ENCODE measurements around the gene FKRP.

DNA sequence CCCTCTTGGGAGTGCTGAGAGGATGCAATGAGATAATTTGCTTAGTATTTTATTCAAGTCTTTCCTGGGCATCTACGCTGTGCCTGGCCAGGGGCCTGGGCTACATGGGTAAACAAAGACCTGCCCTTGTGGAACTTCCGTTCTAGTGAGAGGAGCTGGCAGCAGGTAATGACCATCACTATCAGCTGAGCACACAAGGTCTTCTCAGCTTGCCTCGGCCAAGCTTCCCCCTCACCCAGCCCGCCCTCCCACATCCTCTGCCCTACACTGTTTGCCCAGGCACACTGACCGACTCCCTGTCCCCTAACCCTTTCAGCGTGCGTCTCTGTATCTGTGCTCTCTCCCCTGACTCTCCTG is 8.6 kb upstream of the FKRP start:
- TF ChIP-seq SOX6 (IDR thresholded peaks at IDR 0.05) (no peak), SOX6 (CRISPR knock-in tag; IDR thresholded peaks at IDR 0.05) (no peak), SIN3A (IDR thresholded peaks at IDR 0.05; ENCODE audit: borderline replicate concordance, low read depth, low read length) (no peak), POLR2A (IDR thresholded peaks at IDR 0.05; ENCODE audit: insufficient read depth in 1 of 2, low read depth in 2 of 2, low read length in 2 of 2) (no peak), RXRA (CRISPR knock-in tag; IDR thresholded peaks at IDR 0.05) (no peak)
- TF ChIP-seq, protein P1, sequence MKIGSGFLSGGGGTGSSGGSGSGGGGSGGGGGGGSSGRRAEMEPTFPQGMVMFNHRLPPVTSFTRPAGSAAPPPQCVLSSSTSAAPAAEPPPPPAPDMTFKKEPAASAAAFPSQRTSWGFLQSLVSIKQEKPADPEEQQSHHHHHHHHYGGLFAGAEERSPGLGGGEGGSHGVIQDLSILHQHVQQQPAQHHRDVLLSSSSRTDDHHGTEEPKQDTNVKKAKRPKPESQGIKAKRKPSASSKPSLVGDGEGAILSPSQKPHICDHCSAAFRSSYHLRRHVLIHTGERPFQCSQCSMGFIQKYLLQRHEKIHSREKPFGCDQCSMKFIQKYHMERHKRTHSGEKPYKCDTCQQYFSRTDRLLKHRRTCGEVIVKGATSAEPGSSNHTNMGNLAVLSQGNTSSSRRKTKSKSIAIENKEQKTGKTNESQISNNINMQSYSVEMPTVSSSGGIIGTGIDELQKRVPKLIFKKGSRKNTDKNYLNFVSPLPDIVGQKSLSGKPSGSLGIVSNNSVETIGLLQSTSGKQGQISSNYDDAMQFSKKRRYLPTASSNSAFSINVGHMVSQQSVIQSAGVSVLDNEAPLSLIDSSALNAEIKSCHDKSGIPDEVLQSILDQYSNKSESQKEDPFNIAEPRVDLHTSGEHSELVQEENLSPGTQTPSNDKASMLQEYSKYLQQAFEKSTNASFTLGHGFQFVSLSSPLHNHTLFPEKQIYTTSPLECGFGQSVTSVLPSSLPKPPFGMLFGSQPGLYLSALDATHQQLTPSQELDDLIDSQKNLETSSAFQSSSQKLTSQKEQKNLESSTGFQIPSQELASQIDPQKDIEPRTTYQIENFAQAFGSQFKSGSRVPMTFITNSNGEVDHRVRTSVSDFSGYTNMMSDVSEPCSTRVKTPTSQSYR (CRISPR knock-in tag; IDR thresholded peaks at IDR 0.05; ENCODE audit: borderline replicate concordance) = no peak
